HG02798 (cell line): ENCODE results near the gene ACOXL.

ENCODE experiments used
- ATAC-seq: cut with Tn5 transposase; IDR thresholded peaks from one replicate; pipeline ENCODE4 v1.9.1; 2021; ENCODE audit warnings: mild to moderate bottlenecking; ENCODE audit not compliant: unreplicated experiment, poor library complexity

Gene ACOXL

DNA sequence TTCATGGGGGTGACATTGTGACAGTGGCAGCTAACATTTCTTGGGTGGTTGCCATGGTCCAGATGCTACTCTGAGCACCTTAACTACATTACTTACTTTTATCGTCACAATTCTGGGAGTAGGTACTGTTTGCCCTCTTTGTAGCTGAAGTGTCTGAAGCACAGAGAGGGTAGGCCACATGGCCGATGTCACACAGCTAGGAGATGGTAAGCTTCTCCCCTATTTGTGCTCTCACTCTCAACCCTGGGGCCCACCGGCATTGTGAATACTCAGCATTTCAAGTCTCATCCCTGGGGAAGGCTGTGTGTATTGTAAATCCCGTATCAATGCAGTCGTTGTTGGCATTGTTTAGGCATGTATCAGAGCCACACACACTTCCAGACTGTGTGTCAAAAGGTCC lies 136.6 kb downstream of the ACOXL start:
- ATAC-seq: no peak

DNA sequence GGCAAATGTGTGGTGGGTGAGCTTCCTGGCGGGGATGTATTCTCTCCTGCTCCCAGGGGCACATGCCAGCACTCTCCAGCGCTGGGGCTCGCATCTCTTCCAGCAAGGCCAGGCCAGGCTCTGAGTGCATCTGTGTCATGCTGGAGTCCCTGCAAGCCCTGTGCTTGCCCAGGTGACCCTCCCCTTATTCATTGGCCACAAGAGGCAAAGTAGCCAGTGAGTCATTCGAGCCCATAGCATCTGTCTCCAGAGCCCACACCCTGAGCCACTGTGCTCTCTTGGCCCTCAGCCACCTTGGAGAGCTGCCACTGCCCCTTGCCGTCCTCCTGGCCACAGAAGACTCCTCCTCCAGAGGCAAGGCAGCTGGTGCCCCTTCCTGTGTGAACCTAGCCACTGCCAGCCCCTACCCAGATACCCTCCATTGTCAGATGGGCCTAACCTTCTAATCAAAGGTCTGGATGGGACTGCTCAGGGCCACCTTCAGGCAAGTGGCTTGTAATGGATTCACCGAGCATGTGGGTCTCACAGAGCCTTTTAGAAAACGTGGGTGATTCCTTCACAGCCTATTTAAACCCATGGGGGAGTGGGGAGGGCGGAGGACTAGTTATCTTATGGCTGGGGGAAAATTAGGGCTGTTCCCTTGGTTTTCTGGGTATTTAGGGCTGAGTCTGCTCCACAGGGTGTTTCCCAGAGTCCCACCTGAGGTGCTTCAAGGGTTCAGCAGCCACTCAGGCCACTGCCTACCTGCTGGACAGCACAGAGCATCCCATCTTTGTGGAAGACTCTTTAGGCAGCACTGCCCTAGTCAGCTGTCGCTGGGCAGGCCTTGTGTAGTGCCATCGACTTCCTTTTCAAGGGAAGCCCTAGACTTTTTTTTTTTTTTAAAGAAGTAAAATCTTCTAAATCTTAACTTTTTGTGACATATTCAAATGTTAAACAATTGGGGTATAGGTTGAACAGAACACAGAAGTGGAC lies 137.4 kb downstream of the ACOXL start:
- no peak for ATAC-seq

DNA sequence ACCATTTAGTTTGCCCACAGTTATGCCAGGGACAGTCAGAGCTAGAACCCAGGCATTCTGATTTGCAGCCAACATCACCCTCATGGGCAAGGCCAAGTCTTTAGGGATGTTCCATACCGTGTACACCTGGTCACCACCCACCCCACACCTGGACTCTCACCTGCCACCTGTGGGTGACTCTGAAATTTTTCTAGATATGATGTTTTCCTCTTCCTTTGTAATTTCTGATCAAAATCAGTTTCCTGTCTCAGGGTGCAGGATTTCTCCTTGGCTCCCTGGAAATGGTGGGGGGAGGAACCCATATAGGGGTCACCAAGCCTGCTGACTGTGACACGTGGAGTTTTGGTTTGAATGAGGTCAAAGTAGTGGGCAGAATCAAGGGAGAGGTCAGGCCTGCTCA lies 138.2 kb downstream of the ACOXL start:
- no peak for ATAC-seq

DNA sequence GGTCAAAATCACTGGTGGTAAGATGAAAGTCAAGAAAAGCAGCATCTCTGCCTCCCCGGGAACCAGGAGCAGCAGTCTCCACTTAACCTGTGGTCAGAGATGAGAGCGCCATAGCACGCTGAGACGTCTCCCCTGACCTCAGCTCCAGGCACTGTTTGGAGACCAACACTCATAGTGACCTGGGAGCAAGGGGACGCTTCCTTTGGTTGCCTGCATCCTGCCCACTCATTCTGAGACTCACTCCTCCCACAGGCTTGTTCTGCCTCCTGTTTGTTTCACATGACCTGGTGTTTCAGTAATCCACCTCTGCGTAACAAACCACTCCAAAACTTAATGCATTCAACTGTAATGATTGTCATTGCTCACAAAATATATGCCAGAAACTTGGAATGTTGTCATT lies 139.3 kb downstream of the ACOXL start:
- ATAC-seq: peak; percentile 25

DNA sequence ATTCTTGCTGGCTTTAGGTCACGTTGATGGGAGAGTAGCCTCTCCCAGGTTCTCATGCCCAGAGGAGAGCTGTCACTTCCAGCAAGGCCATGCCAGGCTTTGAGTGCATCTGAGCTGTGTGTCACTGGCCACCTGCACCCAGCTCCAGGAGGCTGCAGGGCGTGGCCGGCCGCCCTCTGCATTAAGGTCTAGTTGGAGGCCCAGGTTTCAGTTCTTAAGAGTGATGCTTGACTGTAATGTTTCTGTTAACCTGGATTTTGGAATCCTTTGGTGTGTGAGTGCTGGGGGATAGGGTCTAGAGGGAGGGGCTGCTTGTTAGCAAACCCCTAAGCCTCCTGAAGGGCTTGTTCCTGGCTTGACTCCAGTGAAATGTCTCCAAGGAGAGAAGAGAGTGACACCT lies 140.1 kb downstream of the ACOXL start:
- ATAC-seq: peak; percentile 31

DNA sequence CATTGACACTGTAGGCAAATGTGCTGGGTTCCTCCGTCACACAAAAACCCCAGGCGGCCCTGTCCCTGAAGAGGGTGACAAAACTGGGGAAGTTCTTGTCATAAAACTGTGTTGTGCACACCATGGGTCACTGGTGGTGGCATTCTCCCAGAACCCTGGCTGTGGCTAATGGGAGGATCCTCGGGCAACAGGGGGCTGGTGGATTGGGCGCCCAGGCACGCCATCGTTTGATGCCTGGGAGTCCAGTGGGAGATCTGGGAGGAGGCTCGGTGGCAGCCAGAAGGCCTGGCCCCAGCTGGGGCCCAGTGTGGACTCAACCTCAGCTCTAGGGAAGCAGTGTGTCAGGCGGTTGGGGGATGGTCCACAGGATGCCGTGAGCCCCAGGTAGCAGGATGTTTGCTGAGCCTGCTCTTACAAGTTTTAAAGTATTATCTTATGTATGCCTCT lies 140.7 kb downstream of the ACOXL start:
- peak; percentile 34 for ATAC-seq

DNA sequence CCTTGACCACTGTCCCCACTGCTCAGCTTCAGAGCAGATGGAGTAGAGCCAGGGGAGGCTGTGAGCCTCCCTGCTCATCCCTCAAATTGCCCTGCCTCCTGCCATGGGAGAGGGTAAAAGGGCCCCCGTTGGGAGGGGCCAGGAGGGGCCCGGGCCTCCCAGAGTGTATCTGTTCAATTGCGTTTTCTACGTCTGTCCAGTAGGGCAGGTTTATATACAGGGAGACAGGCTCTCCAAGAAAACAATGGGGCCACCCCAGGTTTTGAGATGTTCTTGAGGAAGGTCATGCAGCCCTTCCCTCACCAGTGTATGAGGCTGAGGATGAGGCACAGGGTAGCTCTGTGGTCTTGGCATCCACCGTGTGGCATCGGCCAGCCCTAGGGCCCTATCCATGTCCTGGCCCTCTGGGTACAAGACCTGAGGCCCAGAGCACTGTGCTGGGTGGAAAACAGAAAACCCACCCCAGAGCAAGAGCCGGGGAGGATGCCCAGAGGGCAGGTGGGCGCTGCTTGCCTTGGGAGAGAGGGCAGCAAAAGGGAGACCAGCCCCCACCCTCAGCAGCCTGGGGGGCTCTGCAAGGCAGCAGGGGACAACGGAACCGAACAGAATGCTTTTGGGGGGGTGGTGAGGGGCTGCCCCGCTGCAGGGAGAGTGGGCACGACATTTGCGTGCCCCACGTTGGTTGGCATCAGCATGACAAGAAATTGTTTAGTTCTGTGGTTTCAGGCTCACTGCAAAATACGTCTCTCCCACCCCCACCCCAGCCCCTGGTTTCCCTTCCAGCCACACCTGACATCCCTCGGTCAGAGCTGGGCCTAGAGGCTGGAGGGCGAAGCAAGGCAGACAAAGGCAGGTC lies 141.5 kb downstream of the ACOXL start:
- ATAC-seq: no peak

DNA sequence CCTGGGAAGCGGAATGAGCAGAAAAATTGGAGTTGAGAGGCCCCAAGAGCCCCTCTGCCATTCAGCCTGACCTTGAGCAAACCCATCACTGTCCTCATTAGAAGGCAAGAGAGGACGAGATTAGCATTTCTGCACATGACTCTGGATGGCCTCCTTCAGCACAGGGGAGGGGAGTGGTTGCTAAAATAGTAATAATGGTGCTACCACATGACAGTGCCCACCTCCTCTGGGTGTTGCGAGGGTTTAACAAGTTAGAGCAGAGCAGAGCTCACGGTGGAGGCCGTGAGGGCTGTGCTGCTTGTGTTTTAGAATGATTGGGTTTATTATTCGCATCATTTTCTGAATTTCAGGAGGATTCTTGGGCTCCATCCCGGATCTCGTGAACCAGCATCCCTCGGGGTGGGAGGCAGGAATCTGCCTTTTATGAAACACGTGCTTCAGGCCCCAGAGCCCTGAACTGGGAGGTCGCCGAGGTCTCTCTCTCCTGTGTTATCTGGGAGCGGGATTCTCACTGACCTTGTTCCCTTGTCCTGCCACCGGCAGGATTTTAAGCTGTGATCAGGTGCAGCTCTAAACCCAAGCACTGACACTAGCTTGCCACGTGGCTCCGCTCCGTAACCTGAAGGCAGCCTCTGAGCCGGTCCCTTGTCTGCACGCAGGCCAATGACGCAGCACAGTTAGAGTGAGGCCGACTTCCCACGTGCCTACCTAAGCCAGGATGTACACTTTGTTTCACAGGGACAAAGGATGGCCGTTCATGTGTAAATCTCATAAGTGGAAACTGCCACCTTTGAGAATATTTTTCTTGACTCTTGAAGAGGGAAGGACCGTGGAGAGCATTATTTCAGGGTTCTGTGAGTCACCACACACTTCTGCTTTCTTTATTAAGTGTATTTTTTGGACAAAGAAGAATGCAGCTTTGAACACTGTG lies 142.3 kb downstream of the ACOXL start:
- ATAC-seq: peak; percentile 48

DNA sequence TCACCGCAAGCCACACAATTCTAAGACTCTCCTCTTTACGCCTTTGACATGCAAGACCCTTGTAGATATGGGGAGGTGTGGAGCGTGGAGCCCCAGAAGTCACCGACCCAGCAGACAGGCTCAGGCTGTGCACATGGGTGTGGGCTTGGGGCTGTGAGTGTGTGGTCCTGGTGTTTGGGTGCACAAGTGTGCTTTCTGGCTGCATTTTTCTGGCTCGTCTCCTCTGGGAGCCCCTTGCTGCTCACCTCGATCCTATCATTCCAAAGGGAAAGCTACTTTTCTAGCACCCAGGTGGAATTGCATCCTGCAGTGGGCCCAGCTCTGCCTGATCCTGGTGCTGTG lies 143.0 kb downstream of the ACOXL start:
- ATAC-seq: no peak

DNA sequence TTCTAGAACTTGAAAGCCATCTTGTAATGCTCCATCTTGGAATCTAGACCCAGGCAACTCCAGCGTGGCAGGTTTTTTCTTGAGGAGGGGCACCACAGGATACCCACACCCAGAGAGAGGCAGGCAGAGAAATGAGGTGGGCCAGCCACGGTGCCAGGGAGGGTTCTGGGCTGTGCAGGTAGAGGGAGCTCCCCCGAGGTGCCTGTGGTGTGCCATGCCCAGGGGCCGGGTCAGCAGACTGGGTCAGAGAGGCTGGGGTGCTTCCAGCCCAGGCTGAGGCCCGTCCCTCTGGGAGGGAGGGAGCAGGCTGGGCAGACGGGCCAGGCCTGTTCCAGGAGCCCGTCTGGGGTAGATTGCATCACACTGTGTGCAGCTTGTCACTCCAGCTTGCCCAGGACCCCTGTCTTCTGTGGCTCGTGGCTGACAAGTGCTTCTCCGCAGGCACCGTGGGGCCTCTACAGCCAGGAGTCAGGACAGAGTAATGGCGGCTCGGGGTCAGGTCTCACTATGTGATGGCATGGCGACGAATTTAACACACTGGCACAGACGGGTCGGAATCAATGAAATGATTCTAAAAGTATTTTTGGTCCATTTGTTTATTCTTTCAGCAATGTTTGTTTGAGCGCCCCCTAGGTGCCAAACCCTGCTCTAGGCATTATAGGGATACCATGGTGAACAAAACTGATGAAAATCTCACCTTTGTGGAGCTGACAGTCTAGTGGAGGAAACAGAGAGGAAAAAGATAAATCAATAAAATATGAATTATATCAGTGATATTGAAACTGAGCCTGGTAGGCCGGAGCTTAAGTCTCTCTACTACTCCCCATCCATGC lies 144.0 kb downstream of the ACOXL start:
- ATAC-seq: no peak

DNA sequence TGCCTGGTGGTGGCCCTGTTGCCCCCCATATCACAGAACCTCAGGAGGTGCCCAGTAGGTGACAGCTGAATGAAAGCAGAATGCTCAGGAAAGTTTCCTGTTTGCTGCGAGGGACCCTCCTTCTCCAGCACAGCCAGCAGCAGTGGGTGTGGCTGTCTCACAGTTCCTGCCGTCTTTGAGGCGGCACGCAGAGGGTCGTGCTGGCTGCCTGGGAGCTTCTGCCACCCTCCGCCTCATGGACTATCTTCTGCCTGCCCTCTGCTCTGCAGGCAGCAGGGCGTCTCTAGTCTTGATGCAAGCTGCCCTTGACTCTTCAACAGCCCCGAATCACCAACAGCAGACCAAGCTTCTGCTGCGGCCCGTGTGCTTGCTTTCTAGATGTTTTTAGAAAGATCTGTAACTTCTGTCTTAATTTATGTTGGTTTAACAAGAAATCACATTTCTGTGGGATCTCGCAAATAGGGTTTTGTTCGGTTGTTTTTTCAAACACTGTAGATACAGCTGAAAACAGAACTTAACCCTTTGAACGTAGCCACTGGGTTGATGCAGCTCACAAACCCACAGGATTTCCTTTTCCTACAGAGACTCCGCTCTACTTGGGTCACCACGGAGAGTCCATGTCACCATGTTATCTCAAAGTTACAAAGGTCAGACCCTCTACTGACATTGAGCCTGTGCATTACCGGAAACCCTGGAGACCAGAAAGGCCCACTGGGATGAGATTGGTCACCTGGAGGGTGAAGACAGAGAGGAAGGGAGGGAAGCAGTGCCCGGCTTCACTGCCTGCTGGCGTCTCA lies 144.9 kb downstream of the ACOXL start:
- no peak for ATAC-seq

DNA sequence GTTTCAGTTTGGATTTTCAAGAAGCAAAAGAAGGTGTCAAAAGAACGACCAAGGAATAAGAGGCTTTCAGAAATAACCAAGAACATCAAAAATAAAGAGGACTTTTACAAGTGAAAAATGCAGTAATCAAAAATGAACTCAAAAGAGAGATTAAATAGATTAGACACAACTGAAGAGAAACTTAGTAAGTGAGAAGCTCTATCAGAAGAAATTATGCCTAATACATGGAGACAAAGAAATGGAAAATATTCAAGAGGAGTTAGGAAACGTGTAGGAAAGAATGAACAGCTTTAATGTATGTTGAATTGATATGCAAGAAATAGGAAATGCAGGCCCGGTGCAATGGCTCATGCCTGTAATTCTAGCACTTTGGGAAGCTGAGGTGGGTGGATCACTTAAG lies 145.8 kb downstream of the ACOXL start:
- ATAC-seq: no peak

DNA sequence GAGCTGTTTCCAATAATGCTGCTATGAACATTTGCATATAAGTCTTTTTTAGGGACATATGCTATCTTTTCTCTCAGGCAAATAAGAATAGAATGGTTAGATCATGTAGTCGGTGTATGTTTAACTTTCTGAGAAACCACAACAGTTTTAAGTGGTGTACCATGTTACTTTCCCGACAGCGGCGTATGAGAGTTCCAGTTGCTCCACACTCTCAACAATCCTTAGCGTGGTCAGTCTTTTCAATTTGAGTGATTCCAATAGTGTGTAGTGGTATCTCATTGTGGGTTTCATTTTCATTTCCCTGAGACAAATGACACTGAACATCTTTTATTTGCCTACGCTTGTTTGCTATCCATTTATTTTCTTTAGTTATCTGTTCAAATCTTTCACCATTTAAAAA lies 149.5 kb downstream of the ACOXL start:
- ATAC-seq: peak; percentile 78

DNA sequence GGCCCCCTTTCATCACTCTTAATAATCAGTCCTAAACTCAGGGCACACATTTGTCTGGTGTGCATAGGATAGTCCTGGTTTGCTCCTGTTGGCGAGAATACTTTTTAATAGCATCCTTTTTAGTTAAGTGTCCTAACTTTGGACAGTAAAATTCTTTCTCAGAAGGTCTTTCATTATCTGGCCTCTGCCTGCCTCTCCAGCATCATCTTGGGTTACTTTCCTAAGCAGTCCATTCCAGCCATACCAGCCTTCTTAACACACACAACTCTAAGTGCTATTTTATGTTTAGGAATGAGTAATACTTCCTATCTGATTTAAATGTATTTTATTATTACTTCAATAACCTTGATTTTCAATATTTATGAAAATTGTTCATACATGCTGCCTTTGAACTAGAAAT lies 151.0 kb downstream of the ACOXL start:
- no peak for ATAC-seq

DNA sequence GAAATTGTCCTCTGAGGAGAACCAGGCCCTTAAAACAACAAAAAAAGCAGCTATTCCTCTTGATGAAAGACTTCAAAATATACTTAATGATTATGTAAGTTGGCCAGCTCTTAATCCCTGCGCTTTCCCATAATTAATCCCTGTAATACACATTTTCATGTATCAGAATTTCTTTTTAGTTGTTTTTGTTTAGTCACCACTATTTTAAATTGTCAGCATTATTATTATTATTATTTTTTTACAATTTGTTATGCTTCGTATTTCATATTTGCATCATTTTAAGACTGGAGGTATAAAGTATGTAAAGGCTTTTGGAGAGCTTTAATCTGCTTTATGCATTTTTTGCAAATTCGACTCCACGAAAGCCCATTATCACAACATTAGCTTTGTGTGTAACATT lies 152.9 kb downstream of the ACOXL start:
- no peak for ATAC-seq

DNA sequence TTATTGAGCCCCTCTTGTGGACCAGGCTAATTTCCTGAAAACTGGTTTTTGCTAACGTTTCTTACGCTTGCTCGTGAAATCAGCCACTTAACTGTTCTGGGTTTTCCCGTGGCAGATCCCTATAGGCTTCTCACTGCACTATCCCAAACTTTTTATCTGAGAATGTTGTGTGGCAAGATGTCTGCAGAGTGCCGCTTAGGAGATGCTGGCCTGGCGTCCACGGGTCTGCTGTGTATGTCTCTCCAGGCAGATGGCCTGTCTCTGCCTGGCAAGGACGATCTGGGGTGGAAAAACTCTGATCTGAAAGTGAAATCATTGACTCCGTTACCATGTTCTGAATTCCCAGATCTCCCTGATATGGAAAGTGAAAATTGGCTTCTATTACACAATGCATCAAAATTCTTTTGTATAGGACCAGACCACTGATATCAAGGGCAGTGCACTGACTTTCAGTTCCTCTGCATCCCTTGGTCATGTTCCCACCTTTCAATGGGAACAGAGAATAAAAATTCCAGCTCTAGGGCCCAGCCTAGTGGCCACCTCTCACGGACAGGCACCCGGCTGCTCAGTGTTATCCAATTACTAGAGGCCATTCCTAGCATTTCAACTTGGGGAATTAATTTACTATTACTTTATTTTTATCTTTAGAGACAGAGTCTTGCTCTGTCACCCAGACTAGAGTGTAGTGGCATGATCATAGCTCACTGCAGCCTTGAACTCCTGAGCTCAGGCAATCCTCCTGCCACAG lies 154.6 kb downstream of the ACOXL start:
- ATAC-seq: no peak

DNA sequence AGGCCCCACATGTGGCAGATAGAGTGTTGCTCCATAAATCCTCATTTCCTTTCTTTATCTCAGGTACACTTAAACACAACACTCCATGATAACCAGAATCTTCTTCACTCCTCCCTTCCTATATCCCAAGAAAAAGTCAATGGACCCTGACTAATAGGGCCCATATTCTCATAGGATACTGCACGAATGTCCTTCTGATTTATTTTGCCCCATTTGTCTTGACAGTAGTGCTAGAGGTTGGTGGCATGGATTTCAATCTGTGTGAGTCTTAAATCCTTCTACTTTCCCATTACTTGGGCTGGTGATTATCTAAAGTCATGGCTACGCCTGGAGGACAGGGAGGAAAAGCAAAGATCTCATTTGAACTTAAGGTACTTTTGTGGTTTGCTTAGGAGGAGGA lies 156.0 kb downstream of the ACOXL start:
- no peak for ATAC-seq

DNA sequence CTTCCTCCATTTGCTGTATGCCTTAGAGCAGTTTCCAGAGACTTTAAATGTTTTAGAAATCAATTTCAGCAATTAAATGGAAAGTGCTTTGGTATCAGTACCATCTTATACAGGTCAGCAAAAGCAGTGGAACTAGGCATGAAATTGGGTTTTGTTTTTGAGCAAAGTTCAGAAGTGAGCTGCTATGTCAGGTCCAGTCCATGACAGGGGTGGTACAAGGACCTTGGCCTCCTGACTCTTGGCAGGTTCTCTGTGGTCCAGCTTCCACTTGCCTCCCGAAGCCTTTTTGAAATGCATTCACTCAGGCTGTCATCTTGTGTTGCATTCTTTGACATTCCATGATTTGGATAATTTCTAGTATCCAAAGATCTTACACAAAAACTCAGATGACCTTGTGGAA lies 159.3 kb downstream of the ACOXL start:
- no peak for ATAC-seq
